Measurements from ENCODE around the gene FKBP10. TPM values are rescaled to one million over a fixed set of nuclear protein-coding genes. Genes with fewer than 3 reads are reported as not detected.
A peak's percentile ranks its signal among the peaks of the same experiment; 100 is the strongest.
"Not testable (repeated sequence)": the region's sequence is repeated elsewhere in the genome, so short reads cannot be mapped to it uniquely, and the experiment has no call there.

FKBP10 gene
- polyA plus RNA-seq, 3 donors, result 123 to 139 (median 125) TPM

DNA sequence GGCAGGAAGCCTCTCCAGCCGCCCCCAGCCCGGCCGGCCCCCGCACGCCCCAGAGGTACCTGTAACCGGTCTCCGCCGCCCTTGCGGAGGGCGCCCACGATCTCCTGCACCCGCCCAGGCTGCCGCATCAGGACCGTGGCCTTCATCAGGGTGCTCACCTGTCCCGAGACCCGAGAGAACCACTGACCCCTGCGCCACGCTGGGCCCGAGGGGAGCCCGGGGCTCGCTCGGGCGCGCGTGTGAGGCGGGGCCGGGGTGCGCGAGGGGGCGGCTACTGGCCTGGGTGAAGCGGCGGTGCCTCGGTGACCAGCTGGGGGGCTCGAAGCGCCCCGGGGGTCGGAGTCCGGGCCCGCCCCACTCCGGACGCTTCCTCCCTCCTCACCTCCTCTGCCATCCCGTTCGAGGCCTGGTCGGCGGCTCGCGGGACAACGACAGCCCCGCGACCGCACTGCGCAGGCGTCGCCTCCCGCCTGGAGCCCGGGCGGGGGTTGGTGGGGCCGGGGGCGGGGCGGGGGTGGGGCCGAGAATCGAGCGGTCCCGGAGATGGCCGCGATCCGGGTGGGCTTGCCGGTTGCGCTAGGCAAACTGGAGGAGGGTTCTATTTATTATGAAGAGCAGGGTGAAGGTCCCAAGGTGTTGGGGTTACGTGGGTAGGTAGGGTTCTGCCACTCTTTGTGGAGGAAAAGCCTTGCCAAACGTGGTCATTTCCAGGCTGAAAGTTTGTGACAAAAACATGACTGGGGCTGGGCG lies 23.2 kb downstream of the FKBP10 start, which contains the start of gene NT5C3B:
NT5C3B (minus strand) TSS at position 433 of the 750 bp plus-strand sequence; CDS start at position 394, 39 bp downstream.
- DNase-seq (ENCODE audit: low read depth in 3 of 3, low spot score in 2 of 3), result no peak

DNA sequence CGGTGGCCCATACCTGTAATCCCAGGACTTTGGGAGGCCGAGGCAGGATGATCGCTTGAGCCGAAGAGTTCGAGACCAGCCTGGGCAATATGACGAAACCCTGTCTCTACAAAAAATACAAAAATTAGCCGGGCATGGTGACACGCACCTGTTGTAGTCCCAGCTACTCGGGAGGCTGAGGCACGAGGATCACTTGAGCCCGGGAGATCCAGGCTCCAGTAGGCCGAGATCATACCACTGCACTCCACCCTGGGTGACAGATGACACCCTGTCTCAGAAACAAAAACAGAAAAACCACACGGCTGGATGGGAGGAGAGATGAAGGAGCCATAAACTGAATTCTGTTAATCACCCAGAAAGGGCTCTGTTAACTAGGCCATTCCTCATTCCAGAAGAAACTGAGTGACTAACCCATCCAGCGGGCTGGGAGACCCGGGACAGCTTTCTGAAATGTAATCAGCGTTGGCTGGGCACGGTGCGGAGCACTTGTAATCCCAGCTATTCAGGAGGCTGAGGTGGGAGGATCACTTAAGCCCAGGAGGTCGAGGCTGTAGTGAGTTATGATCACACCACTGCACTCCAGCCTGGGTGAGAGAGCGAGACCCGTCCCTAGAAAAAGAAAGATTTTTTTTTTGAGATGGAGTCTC lies 23.9 kb downstream of the FKBP10 start:
- no peak for DNase-seq (ENCODE audit: low read depth in 3 of 3, low spot score in 2 of 3)

DNA sequence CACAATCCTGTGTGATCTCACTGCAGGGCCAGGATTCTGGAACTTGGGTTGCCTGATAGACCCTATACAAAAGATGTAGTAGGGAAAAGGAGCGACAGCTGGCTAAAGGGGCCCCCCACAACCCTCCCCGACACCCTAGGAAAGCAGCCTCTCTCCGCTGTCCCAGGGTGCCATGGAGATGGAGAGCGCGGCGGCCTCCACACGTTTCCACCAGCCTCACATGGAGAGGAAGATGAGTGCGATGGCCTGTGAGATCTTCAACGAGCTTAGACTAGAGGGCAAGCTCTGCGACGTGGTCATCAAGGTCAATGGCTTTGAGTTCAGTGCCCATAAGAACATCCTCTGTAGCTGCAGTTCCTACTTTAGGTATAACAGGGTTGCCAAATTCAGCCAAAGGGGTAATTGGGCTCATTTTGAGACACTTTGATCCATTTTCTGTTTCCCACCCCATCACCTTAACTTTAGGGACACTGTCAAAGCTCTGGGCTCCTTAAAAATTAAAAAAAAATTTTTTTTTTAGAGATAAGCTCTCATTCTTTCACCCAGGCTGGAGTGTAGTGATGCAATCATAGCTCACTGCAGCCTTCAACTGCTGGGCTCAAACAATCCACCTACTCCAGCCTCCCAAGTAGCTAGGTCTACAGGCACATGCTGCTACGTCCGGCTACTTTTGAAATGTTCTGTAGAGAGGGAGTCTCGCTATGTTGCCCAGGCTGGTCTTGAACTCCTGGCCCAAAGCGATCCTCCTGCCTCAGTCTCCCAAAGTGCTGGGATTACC lies 25.1 kb downstream of the FKBP10 start, which contains the start of gene KLHL10:
KLHL10 (plus strand) TSS at position 65 of the 778 bp plus-strand sequence; CDS start at position 173, 108 bp downstream.
- DNase-seq (ENCODE audit: low read depth in 3 of 3, low spot score in 2 of 3), result no peak

- DNase-seq (ENCODE audit: low read depth in 3 of 3, low spot score in 2 of 3), result not testable (repeated sequence)
These were observed 26.6 kb downstream of the FKBP10 start for GRCh38 chr17:41839448-41839847.

GRCh38 chr17:41840781-41841180 lies 28.0 kb downstream of the FKBP10 start:
- DNase-seq (ENCODE audit: low read depth in 3 of 3, low spot score in 2 of 3), result not testable (repeated sequence)

- DNase-seq (ENCODE audit: low read depth in 3 of 3, low spot score in 2 of 3), result no peak
These were observed 32.2 kb downstream of the FKBP10 start for GRCh38 chr17:41844971-41845370.

- no peak for DNase-seq (ENCODE audit: low read depth in 3 of 3, low spot score in 2 of 3)
These were observed 36.0 kb downstream of the FKBP10 start for GRCh38 chr17:41848788-41849187.

- no peak for DNase-seq (ENCODE audit: low read depth in 3 of 3, low spot score in 2 of 3)
These were observed 36.6 kb downstream of the FKBP10 start for GRCh38 chr17:41849251-41849990.

DNA sequence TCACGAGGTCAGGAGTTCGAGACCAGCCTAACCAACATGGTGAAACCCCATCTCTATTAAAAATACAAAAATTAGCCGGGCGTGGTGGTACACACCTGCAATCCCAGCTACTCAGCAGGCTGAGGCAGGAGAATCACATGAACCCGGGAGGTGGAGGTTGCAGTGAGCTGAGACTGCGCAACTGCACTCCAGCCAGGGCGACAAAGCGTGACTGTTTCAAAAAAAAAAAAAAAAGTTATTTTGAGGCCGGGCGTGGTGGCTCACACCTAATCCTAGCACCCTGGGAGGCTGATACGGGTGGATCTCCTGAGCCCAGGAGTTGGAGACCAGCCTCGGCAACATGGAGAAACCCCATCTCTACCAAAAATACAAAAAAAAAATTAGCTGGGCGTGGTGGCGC lies 38.6 kb downstream of the FKBP10 start:
- not testable (repeated sequence) for DNase-seq (ENCODE audit: low read depth in 3 of 3, low spot score in 2 of 3)

DNA sequence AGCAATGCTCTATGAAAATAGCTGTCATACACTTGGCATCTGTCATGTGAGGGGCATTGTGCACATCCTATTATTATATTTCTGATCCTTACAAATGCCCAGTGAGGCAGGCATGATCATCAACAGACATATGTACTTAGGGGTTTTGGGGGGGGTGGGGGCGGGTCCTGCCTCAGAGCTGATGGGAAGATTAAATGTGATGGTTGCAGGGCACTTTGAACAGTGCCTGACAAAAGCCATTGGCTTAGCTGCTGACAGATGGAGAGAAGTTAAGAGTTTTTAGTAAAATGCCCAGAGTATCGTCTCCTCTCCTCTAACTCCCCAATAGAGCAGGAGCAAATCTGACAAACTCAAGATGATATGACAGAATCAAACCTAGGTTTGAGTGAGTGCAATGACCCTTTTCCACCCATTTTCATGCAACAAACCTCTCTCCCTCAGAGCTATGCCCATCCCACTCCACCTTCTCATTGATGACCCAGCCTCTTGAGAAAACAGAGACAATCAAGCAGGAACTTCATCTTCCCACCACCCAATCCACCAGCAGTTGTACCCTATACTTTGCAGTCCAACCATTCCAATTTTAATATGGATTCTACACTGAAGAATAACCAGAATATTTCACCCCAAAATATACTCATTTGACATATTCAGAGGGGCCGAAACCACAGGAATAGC lies 47.6 kb downstream of the FKBP10 start:
- no peak for DNase-seq (ENCODE audit: low read depth in 3 of 3, low spot score in 2 of 3)

- no peak for DNase-seq (ENCODE audit: low read depth in 3 of 3, low spot score in 2 of 3)
These were observed 50.5 kb downstream of the FKBP10 start for GRCh38 chr17:41863074-41863848.

GRCh38 chr17:41864498-41864835 lies 51.7 kb downstream of the FKBP10 start:
- no peak for DNase-seq (ENCODE audit: low read depth in 3 of 3, low spot score in 2 of 3)

GRCh38 chr17:41864836-41865595 lies 52.2 kb downstream of the FKBP10 start, which contains the start of gene KLHL11:
KLHL11 (minus strand) TSS chr17:41865423; CDS start chr17:41865370, 53 bp downstream.
- DNase-seq (ENCODE audit: low read depth in 3 of 3, low spot score in 2 of 3), result peak; percentile 54 to 76 (median 74)

GRCh38 chr17:41865596-41865893 lies 52.7 kb downstream of the FKBP10 start:
- peak in 1 of 3 donors; percentile 35 for DNase-seq (ENCODE audit: low read depth in 3 of 3, low spot score in 2 of 3)

GRCh38 chr17:41868568-41868967 lies 55.8 kb downstream of the FKBP10 start:
- no peak for DNase-seq (ENCODE audit: low read depth in 3 of 3, low spot score in 2 of 3)

DNA sequence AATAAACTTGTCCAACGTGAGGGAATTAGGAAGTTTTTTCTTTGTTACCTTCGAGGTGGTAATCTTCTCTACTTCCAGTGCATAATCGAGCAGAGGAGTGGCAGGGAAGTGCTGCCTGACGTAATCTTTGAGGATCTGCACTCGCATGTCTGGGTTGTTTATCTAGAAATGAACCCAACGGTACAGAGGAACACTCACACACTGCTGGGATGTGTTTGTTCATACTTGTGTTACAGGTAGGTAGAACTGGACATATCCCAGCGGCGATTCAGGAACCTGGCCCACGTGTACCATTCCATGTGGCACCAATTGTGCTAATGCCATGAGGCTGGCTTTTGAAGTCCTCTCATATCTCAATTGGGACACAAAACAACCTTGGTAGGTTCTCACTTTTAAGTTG lies 56.6 kb downstream of the FKBP10 start:
- DNase-seq (ENCODE audit: low read depth in 3 of 3, low spot score in 2 of 3), result no peak

GRCh38 chr17:41870097-41870496 lies 57.3 kb downstream of the FKBP10 start:
- DNase-seq (ENCODE audit: low read depth in 3 of 3, low spot score in 2 of 3), result no peak

- no peak for DNase-seq (ENCODE audit: low read depth in 3 of 3, low spot score in 2 of 3)
These were observed 57.8 kb downstream of the FKBP10 start for GRCh38 chr17:41870627-41871026.

DNA sequence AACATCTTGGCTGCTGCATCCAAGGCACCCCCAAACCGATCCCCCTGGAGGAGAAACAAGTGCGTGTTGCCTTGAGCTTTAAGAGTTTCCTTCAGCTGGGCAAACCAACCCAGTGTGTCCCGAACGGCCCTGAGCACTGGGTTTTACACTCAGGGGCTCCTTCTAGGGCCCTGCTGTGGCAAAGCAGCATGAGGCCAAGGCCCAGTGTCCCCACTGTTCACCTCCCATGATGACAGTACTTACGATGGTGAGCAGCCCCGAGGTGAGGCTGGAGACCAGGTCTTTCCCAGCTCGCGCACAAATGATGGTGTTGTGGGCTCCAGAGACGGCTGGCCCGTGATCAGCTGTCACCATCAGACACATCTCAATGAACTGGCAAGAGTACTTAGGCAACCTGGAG lies 59.0 kb downstream of the FKBP10 start:
- DNase-seq (ENCODE audit: low read depth in 3 of 3, low spot score in 2 of 3), result no peak

Measured in right renal cortex interstitium (tissue), 3 donors.